ES-I3 (cell line): ENCODE measurements around the gene RRP1.

ENCODE experiments used
- H3K36me3 ChIP-seq: 2 replicates; pipeline ENCODE4 v1.6.1; 2013; ENCODE audit warnings: mild to moderate bottlenecking, low read length, control low read depth, moderate library complexity; ENCODE audit not compliant: insufficient read depth
- H3K4me1 ChIP-seq: 2 replicates; pipeline ENCODE4 v1.6.1; 2013; ENCODE audit warnings: mild to moderate bottlenecking, control low read depth, low read length; ENCODE audit not compliant: insufficient read depth
- H3K9ac ChIP-seq: 2 replicates; pipeline ENCODE4 v1.6.1; 2013; ENCODE audit warnings: low read depth, mild to moderate bottlenecking, low read length, moderate library complexity
- H3K9me3 ChIP-seq: 2 replicates; pipeline ENCODE4 v1.6.1; 2013; ENCODE audit warnings: mild to moderate bottlenecking, low read length, moderate library complexity; ENCODE audit not compliant: control insufficient read depth, insufficient read depth

The RRP1 gene

GRCh38 chr21:43808832-43809251 lies 19.5 kb downstream of the RRP1 start:
- Histone ChIP-seq H3K4me1 (peaks cover 12% of the 10 kb centered on the region; the same call in 1 of the 2 replicates), H3K9ac (no peak overlapping the region), H3K9me3 (no peaks in the 10 kb centered on the region), H3K36me3 (no peaks in the 10 kb centered on the region; the same call in 1 of the 2 replicates)

DNA sequence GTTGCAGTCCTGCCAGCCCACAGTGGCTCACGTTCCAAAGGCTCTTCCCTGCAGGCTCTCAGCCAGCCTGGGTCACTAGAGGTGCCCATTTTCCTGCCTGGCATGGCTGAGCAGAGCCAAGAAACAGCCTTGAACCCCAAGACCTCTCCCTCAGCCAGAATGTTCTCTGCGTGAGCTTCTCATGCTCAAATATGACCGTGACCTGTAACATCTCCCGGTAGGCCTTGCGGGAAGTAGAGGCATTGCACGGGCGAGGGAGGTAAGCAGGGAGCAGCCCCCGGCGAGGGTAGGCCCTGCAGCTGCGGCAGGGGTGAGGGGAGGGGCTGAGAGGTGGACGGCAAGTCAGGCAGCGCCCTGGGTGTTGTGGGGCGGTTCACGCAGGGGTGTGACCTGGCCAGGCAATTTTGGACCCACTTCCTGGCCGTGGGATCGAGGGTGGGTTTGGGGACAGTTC lies 20.0 kb downstream of the RRP1 start:
- Histone ChIP-seq H3K4me1 (peaks cover 15% of the 10 kb centered on the region; the same call in 1 of the 2 replicates), H3K9me3 (no peaks in the 10 kb centered on the region), H3K9ac (no peak overlapping the region), H3K36me3 (no peaks in the 10 kb centered on the region; the same call in 1 of the 2 replicates)

GRCh38 chr21:43809853-43810504 lies 20.6 kb downstream of the RRP1 start:
- peaks cover 21% of the 10 kb centered on the region; the same call in 1 of the 2 replicates for H3K4me1 ChIP-seq

GRCh38 chr21:43810505-43811261 lies 21.3 kb downstream of the RRP1 start:
- Histone ChIP-seq H3K36me3 (no peaks in the 10 kb centered on the region), H3K4me1 (peaks cover 21% of the 10 kb centered on the region; the same call in 1 of the 2 replicates), H3K9ac (no peak overlapping the region), H3K9me3 (no peaks in the 10 kb centered on the region)

More at GRCh38 chr21:43809853-43810504, 20.6 kb downstream of the RRP1 start:
- no peaks in the 10 kb centered on the region for H3K9me3 ChIP-seq
- H3K9ac ChIP-seq: no peak overlapping the region
- H3K36me3 ChIP-seq: no peaks in the 10 kb centered on the region

DNA sequence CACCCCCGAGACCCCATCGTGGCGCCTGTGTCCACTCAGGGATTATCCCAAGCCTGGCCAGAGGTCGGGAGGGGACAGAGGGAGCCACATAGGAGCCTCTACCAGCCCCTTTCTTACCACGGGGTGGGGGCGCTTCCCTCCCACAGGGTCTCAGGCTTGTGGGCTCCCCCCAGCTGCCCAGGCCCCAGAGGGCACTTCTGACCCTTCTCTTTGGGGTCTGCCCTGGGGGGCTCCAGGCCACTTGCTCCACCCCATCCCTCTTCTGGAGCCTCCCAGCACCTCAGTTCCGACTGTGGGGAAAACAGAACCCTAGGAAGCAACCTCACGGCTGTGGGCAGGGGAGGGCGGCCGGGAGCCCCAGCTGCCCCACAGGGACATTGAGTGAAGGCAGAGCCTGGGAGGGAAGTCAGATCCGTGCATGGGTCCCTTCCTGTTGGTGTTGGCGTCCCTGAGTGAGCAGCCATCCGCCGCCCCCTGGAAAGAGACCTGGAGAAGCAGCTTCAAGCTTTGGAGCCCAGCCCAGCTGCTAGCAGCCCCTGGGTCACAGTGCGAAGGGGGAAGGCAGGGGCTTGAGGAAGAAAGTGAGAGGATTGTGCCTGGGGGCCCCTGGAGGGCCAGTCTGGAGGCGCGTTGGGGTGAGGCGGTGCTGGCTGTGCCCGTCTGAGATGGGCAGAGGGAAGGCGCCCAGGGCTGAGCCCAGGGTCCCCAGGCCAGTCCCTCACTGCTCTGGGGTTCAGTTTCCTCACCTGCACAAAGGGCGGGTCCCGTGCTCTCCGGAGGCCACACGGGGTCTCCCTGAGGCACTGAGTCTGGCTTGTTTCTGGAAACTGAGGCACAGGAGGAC lies 22.1 kb downstream of the RRP1 start:
- Histone ChIP-seq H3K36me3 (no peaks in the 10 kb centered on the region), H3K9ac (no peak overlapping the region; the same call in 1 of the 2 replicates), H3K4me1 (peaks cover 21% of the 10 kb centered on the region; the same call in 1 of the 2 replicates), H3K9me3 (no peaks in the 10 kb centered on the region)

DNA sequence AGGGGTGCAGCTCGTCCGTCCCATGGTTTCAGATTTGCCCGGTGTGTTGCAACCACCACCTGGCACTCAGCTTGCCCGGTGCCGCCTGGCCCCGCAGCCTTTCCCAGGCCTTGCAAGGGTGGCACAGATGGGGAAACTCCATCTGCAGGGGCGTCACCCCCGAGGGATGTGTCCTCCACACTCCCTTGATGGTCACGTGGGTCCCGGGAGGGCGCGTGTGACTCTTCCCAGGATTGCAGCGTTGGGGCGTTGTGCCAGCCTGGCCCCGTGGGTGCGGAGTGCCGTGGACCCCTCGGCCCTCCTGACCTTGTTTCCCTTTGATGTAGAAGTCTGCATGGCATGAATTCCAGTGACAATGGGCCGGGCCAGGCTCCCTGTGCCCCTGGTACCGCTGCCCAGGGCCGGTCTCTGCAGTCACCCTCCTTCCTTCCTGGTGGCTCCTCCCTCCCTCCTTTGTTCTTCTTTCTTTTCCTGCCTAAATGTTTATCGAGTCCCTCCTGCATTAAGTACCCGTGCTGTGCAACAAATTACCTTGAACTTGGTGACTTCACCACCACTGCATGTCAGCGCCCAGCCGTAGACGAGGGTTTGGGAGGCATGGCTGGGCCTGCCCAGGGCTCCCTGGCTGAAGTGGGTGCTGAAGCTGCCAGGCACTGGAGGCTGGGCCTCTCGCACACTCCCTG lies 22.9 kb downstream of the RRP1 start:
- H3K9me3 ChIP-seq: no peaks in the 10 kb centered on the region
- peak overlapping the region; percentile 4; the same call in 1 of the 2 replicates for H3K9ac ChIP-seq
- H3K4me1 ChIP-seq: peaks cover 21% of the 10 kb centered on the region; the same call in 1 of the 2 replicates
- no peaks in the 10 kb centered on the region for H3K36me3 ChIP-seq

DNA sequence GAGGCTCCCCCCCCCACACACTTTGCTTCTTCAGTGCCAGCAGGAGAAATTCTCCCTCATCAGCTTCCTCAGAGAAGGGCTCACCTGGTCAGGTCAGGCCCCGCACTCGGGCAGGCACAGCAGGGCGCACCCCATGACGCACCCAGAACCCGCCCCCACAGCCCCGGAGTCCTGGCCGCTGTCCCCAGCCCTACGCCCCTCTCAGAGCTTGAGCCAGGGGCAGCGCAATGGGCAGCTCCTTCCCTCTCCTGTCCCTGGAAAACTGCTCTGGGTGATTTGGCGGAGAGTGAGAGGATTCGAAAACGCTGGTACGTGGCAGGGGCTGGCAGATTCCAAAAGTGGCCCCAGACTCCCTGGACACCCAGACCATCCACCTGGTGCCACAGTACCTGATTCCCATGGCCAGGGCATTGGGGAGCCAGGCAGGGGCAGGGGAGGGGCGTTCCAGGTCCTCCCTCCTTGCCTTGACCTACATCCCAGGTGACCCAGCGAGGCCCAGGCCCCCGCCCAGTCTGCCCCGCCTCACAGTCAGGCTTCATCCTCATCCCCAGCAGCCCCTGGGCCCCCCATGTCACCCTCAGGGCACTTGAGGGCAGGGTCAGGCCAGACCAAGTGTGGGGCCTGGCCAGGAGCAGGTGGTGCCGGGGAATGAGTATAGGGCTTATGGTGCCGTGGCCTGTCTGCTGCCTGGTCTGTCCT lies 23.7 kb downstream of the RRP1 start:
- Histone ChIP-seq H3K4me1 (peaks cover 21% of the 10 kb centered on the region; the same call in 1 of the 2 replicates), H3K9me3 (no peaks in the 10 kb centered on the region), H3K36me3 (no peaks in the 10 kb centered on the region), H3K9ac (no peak overlapping the region)

DNA sequence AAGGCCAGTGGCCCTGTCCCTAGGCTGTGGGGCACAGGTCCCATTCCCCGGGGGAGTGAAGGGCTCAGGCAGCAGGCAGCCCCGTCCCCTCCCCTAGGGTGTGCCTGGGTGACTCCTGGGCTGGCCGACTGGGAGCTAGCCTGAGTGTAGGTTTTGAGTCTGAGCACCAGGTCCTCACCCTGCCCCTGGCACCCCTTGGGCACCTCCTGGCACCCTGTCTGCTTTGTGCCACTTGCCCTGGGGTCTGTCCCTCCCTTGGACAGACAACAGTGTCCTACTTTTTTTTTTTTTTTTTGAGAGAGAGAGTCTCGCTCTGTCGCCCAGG lies 24.2 kb downstream of the RRP1 start:
- Histone ChIP-seq H3K9me3 (no peaks in the 10 kb centered on the region; the same call in 1 of the 2 replicates), H3K36me3 (no peaks in the 10 kb centered on the region), H3K9ac (no peak overlapping the region), H3K4me1 (peaks cover 21% of the 10 kb centered on the region; the same call in 1 of the 2 replicates)

- H3K4me1 ChIP-seq: peaks cover 21% of the 10 kb centered on the region; the same call in 1 of the 2 replicates
- H3K9ac ChIP-seq: peak overlapping the region; percentile 15
- H3K36me3 ChIP-seq: no peaks in the 10 kb centered on the region
- H3K9me3 ChIP-seq: no peaks in the 10 kb centered on the region; the same call in 1 of the 2 replicates
Measured at GRCh38 chr21:43814215-43815106, 25.1 kb downstream of the RRP1 start.

GRCh38 chr21:43815107-43815613 lies 25.8 kb downstream of the RRP1 start:
- Histone ChIP-seq H3K4me1 (peaks cover 21% of the 10 kb centered on the region; the same call in 1 of the 2 replicates), H3K36me3 (no peaks in the 10 kb centered on the region), H3K9ac (peak overlapping the region; percentile 15; the same call in 1 of the 2 replicates), H3K9me3 (no peaks in the 10 kb centered on the region; the same call in 1 of the 2 replicates)

DNA sequence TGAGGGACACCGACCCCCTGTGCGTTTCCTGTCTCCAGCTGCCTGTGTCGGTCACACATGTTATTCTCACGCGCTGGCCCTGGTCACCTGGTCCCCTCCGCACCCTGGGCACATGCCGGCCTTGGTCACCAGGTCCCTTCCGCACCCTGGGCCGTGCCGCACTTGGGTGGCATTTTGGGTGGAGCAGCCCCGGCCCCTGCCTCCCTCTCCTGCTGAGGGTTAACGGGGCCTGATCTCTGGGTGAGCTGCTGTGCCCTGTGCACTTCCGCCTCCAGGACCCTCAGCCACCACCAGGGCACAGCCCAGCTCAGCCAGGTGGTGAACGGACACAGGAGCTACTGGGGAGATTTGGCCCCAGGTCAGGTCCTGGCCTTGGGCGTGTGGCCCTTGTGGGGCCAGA lies 26.6 kb downstream of the RRP1 start:
- Histone ChIP-seq H3K36me3 (no peaks in the 10 kb centered on the region), H3K4me1 (peaks cover 20% of the 10 kb centered on the region; the same call in 1 of the 2 replicates), H3K9ac (no peak overlapping the region), H3K9me3 (no peaks in the 10 kb centered on the region; the same call in 1 of the 2 replicates)

- H3K4me1 ChIP-seq: peaks cover 13% of the 10 kb centered on the region; the same call in 1 of the 2 replicates
- H3K9ac ChIP-seq: no peak overlapping the region
- H3K9me3 ChIP-seq: no peaks in the 10 kb centered on the region; the same call in 1 of the 2 replicates
- no peaks in the 10 kb centered on the region for H3K36me3 ChIP-seq
Measured at GRCh38 chr21:43816611-43817071, 27.3 kb downstream of the RRP1 start.
